Activated naive CD4-positive, alpha-beta T cell treated with Interleukin-2 at 50 U/mL for 16 hours (primary cell): ENCODE data around the gene RPL36A.

Experiments
- DNase-seq: peaks from one replicate; pipeline ENCODE4 v3.0.0-alpha.2; 2020

Gene RPL36A

GRCh38 chrX:101390664-101391525 lies at the start of gene RPL36A:
Gene RPL36A (plus strand): TSS chrX:101391011. CDS start chrX:101391044, 33 bp downstream.
- peak; percentile 85 for DNase-seq

GRCh38 chrX:101347859-101348451 lies 42.9 kb upstream of the RPL36A start:
- no peak for DNase-seq

- DNase-seq, result peak; percentile 83
Observed at GRCh38 chrX:101348452-101349192, 42.2 kb upstream of the RPL36A start, which contains the start of gene TIMM8A. Gene TIMM8A (minus strand): TSS chrX:101348742. CDS start chrX:101348664, 78 bp downstream.

GRCh38 chrX:101349193-101349562 lies 41.6 kb upstream of the RPL36A start:
- no peak for DNase-seq

- DNase-seq, result no peak
Observed at GRCh38 chrX:101357166-101357795, 33.5 kb upstream of the RPL36A start.

GRCh38 chrX:101359966-101360365 lies 30.8 kb upstream of the RPL36A start:
- DNase-seq, result no peak

- DNase-seq, result no peak
Observed at GRCh38 chrX:101360390-101360789, 30.4 kb upstream of the RPL36A start.

GRCh38 chrX:101362116-101362515 lies 28.7 kb upstream of the RPL36A start:
- DNase-seq, result no peak

- no peak for DNase-seq
Observed at GRCh38 chrX:101362757-101363156, 28.1 kb upstream of the RPL36A start.

- no peak for DNase-seq
Observed at GRCh38 chrX:101365301-101365795, 25.5 kb upstream of the RPL36A start.

- no peak for DNase-seq
Observed at GRCh38 chrX:101368800-101369199, 22.0 kb upstream of the RPL36A start.

- DNase-seq, result no peak
Observed at GRCh38 chrX:101369687-101370086, 21.1 kb upstream of the RPL36A start.

- no peak for DNase-seq
Observed at GRCh38 chrX:101370888-101371504, 19.8 kb upstream of the RPL36A start.

GRCh38 chrX:101377547-101377946 lies 13.3 kb upstream of the RPL36A start:
- no peak for DNase-seq

GRCh38 chrX:101383679-101384205 lies 7.1 kb upstream of the RPL36A start:
- DNase-seq, result no peak

- no peak for DNase-seq
Observed at GRCh38 chrX:101385026-101385684, 5.7 kb upstream of the RPL36A start.

GRCh38 chrX:101385795-101386541 lies 4.8 kb upstream of the RPL36A start, which contains the start of gene BTK:
Gene BTK (minus strand): TSS chrX:101386191. CDS start chrX:101375284, 10,907 bp downstream.
- DNase-seq, result no peak

GRCh38 chrX:101386542-101386885 lies 4.3 kb upstream of the RPL36A start:
- DNase-seq, result no peak

- DNase-seq, result no peak
Observed at GRCh38 chrX:101388604-101389003, 2.2 kb upstream of the RPL36A start.

- no peak for DNase-seq
Observed at GRCh38 chrX:101391831-101392230, 1.0 kb downstream of the RPL36A start.
